Activated CD8-positive, alpha-beta T cell treated with anti-CD3 and anti-CD28 coated beads for 36 hours (primary cell): Measurements from ENCODE around the gene ERF. TPM values are rescaled to one million over a fixed set of nuclear protein-coding genes. Genes with fewer than 3 reads are reported as not detected.
A peak's percentile ranks its signal among the peaks of the same experiment; 100 is the strongest.

Experiments used
- ATAC-seq: fragments of 200-7000 bp; cut with Tn5 transposase; one replicate; pipeline ENCODE4 v1.10.0; 2021; ENCODE audit warnings: mild to moderate bottlenecking, moderate library complexity
- CTCF ChIA-PET: fragments of 350-600 bp; sonication (Branson Sonifier 250); formaldehyde crosslinking; loops from one replicate; lab custom pipeline; 2021; ENCODE audit warnings: antibody characterized with exemption; lab: Charles Lee
- POLR2A ChIA-PET: fragments of 350-600 bp; sonication (Branson Sonifier 250); formaldehyde crosslinking; loops from one replicate; lab custom pipeline; 2021; ENCODE audit warnings: antibody characterized with exemption; lab: Charles Lee
- DNase-seq: peaks from one replicate; pipeline ENCODE4 v3.0.0-alpha.2; 2020
- H3K27ac Mint-ChIP-seq: one replicate; pipeline ENCODE4 v1.8.0; 2021; ENCODE audit warnings: mild to moderate bottlenecking, mixed read lengths
- H3K27me3 Mint-ChIP-seq: one replicate; pipeline ENCODE4 v1.8.0; 2021; ENCODE audit warnings: mixed read lengths
- H3K36me3 Mint-ChIP-seq: one replicate; pipeline ENCODE4 v1.8.0; 2021; ENCODE audit warnings: low read depth, mixed read lengths
- H3K4me1 Mint-ChIP-seq: one replicate; pipeline ENCODE4 v1.8.0; 2021; ENCODE audit warnings: low read depth, mixed read lengths
- H3K4me3 Mint-ChIP-seq: one replicate; pipeline ENCODE4 v1.8.0; 2021; ENCODE audit warnings: mild to moderate bottlenecking, moderate library complexity, mixed read lengths
- H3K9me3 Mint-ChIP-seq: one replicate; pipeline ENCODE4 v1.8.0; 2021; ENCODE audit warnings: mixed read lengths
- CTCF ChIP-seq: fragments of 200-600 bp; IDR thresholded peaks from one replicate; pipeline ENCODE4 v1.8.0; 2022; ENCODE audit warnings: antibody characterized with exemption, mild to moderate bottlenecking
- intact Hi-C: fragments of 100-400 bp; cut with micrococcal nuclease; formaldehyde crosslinking; loops from one replicate; pipeline ENCODE4 v1.10.0; 2022
- total RNA-seq, 2 experiments: library from RNA; stranded (reverse); gene quantifications; one replicate each; pipeline ENCODE4 v1.2.3, GENCODE V29; 2021

ERF gene
- total RNA-seq, 2 experiments from 2014 or later: 60.0 to 69.2 TPM

GRCh38 chr19:42234364-42234763, 20.6 kb downstream of the ERF start:
- no peak overlapping the region for H3K27ac Mint-ChIP-seq

GRCh38 chr19:42233678-42234292, 21.1 kb downstream of the ERF start:
- ATAC-seq (no peak), DNase-seq (no peak)
- Mint-ChIP-seq H3K36me3 (peaks cover 52% of the 10 kb centered on the region), H3K4me3 (no peak overlapping the region), H3K4me1 (peaks cover 20% of the 10 kb centered on the region), H3K9me3 (no peaks in the 10 kb centered on the region), H3K27me3 (no peaks in the 10 kb centered on the region), H3K27ac (peak overlapping the region; percentile 21)
- intact Hi-C loops: no loop called here
- no peak for TF ChIP-seq CTCF
- ChIA-PET POLR2A (interaction anchor here (1.2 to 16.1 kb wide), 5 partner anchors 8 to 46 kb away, joined by 3 to 195 read pairs (median 4); partner anchors contain the start of genes DEDD2, GSK3A and ZNF526), CTCF (interaction anchor here (0.7 to 1.7 kb wide), 6 partner anchors 13 to 125 kb away, joined by 3 to 4 read pairs (median 3); partner anchors contain the start of gene POU2F2)

More at GRCh38 chr19:42234364-42234763, 20.6 kb downstream of the ERF start:
- DNase-seq: no peak
- no peak for TF ChIP-seq CTCF
- Mint-ChIP-seq H3K27me3 (no peaks in the 10 kb centered on the region), H3K4me3 (no peak overlapping the region), H3K4me1 (peaks cover 20% of the 10 kb centered on the region), H3K36me3 (peaks cover 52% of the 10 kb centered on the region), H3K9me3 (no peaks in the 10 kb centered on the region)
- no peak for ATAC-seq
- intact Hi-C loops: no loop called here
- CTCF ChIA-PET: interaction anchor here (0.8 to 1.7 kb wide), 7 partner anchors 14 to 126 kb away, joined by 3 to 4 read pairs (median 3); partner anchors contain the start of gene POU2F2
- POLR2A ChIA-PET: interaction anchor here (1.2 to 16.1 kb wide), 4 partner anchors 7 to 45 kb away, joined by 3 to 195 read pairs (median 8); partner anchors contain the start of genes DEDD2, GSK3A and ZNF526

GRCh38 chr19:42233106-42233505, 21.8 kb downstream of the ERF start:
- H3K4me3 Mint-ChIP-seq: no peak overlapping the region
- peaks cover 24% of the 10 kb centered on the region for H3K4me1 Mint-ChIP-seq
- CTCF ChIA-PET: interaction anchor here (1.2 kb wide), 1 partner anchor 57 kb away, joined by 3 read pairs; no protein-coding TSS in a partner anchor
- peaks cover 53% of the 10 kb centered on the region for H3K36me3 Mint-ChIP-seq
- POLR2A ChIA-PET: interaction anchor here (1.2 to 16.1 kb wide), 3 partner anchors 9 to 20 kb away, joined by 3 to 195 read pairs (median 13); partner anchors contain the start of genes DEDD2, GSK3A and ZNF526
- no peak for TF ChIP-seq CTCF
- H3K9me3 Mint-ChIP-seq: no peaks in the 10 kb centered on the region
- no peaks in the 10 kb centered on the region for H3K27me3 Mint-ChIP-seq
- ATAC-seq (no peak), DNase-seq (no peak)
- H3K27ac Mint-ChIP-seq: no peak overlapping the region
- intact Hi-C loops: no loop called here

DNA sequence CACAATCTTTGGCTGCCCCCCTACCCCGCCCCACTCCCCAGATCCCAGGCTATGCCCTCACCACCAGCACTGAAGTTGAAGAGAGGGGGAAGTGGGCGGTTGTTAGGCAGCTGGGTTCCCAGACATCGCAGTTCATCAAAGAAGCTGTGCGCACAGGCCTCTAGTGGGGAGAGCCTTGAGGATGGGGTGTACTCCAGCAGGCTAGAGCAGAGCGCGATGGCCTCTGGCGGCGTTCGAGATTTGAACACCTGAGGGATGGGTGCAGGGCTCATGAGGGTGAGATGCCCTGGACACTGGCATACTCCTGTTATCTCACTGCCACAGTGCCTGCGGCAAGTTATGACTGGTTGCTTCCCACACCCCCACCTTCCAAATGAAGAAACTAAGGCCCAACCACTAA, 22.5 kb downstream of the ERF start:
- Mint-ChIP-seq H3K27ac (peak overlapping the region; percentile 40), H3K36me3 (peaks cover 53% of the 10 kb centered on the region), H3K4me3 (no peak overlapping the region), H3K27me3 (no peaks in the 10 kb centered on the region), H3K9me3 (no peaks in the 10 kb centered on the region), H3K4me1 (peaks cover 27% of the 10 kb centered on the region)
- ChIA-PET POLR2A (interaction anchor here (2.8 to 16.1 kb wide), 2 partner anchors 9 kb away, joined by 13 to 195 read pairs; partner anchors contain the start of genes DEDD2, GSK3A and ZNF526), CTCF (no interaction called here)
- DNase-seq (no peak), ATAC-seq (no peak)
- intact Hi-C loops: no loop called here
- TF ChIP-seq CTCF: no peak

- Mint-ChIP-seq H3K36me3 (peaks cover 55% of the 10 kb centered on the region), H3K27ac (peak overlapping the region; percentile 30), H3K4me1 (peaks cover 29% of the 10 kb centered on the region), H3K4me3 (no peak overlapping the region), H3K9me3 (no peaks in the 10 kb centered on the region), H3K27me3 (no peaks in the 10 kb centered on the region)
- POLR2A ChIA-PET: interaction anchor here (1.2 to 17.2 kb wide), 2 partner anchors 9 to 14 kb away, joined by 4 to 195 read pairs; partner anchors contain the start of gene GSK3A
- TF ChIP-seq CTCF: no peak
- DNase-seq: no peak
- ATAC-seq: no peak
- CTCF ChIA-PET: interaction anchor here (1.1 to 1.9 kb wide), 4 partner anchors 9 to 49 kb away, joined by 3 to 6 read pairs (median 4); no protein-coding TSS in a partner anchor
- intact Hi-C loops: no loop called here
Measured at GRCh38 chr19:42230571-42230970, 24.4 kb downstream of the ERF start.
